CD14-positive monocyte (primary cell): ENCODE results near the gene FRMPD1. TPM values are rescaled to one million over a fixed set of nuclear protein-coding genes. Genes with fewer than 3 reads are reported as not detected.
A peak's percentile ranks its signal among the peaks of the same experiment; 100 is the strongest.

Experiments used
- DNase-seq, 3 donors: peaks; one replicate each; pipeline ENCODE4 v3.0.0-alpha.2; 2011 to 2022
- H2AFZ ChIP-seq: 2 replicates; pipeline ENCODE4 v1.6.0; 2012; ENCODE audit warnings: mild to moderate bottlenecking, low read depth, low read length, inconsistent platforms; ENCODE audit not compliant: insufficient read depth, poor library complexity, severe bottlenecking
- H3K27ac ChIP-seq, 2 donors: 1 replicate in 1 of 2; 2 replicates in 1 of 2; pipeline ENCODE4 v1.5.1; 2012 to 2013; ENCODE audit warnings: low read length in 2 of 2, control low read depth in 1 of 2, inconsistent platforms in 1 of 2, low read depth in 1 of 2, mild to moderate bottlenecking in 1 of 2
- H3K27me3 ChIP-seq, 2 donors: one replicate each; pipeline versions ENCODE4 v1.6.0 to v1.6.1; 2011 to 2013; ENCODE audit warnings: low read length in 2 of 2; ENCODE audit not compliant: control insufficient read depth in 2 of 2, insufficient read depth in 2 of 2
- H3K36me3 ChIP-seq, 2 donors: replicated peaks in 1 of 2; 1 replicate in 1 of 2; 2 replicates in 1 of 2; pipeline versions ENCODE4 v1.5.1 to v1.6.1; 2012 to 2013; ENCODE audit warnings: low read length in 2 of 2, control low read depth in 1 of 2, inconsistent platforms in 1 of 2, mild to moderate bottlenecking in 1 of 2; ENCODE audit not compliant: insufficient read depth in 2 of 2, control insufficient read depth in 1 of 2
- H3K4me1 ChIP-seq, 2 donors: 1 replicate in 1 of 2; 2 replicates in 1 of 2; pipeline versions ENCODE4 v1.5.1 to v1.6.1; 2012 to 2013; ENCODE audit warnings: low read length in 2 of 2, control low read depth in 1 of 2, inconsistent platforms in 1 of 2, mild to moderate bottlenecking in 1 of 2, moderate library complexity in 1 of 2; ENCODE audit not compliant: insufficient read depth in 2 of 2, control insufficient read depth in 1 of 2
- H3K4me2 ChIP-seq: replicated peaks from 2 replicates; pipeline ENCODE3; 2012; ENCODE audit warnings: low read length, moderate library complexity, mild to moderate bottlenecking; ENCODE audit not compliant: poor library complexity, severe bottlenecking; ENCODE audit errors: extremely low read depth
- H3K4me3 ChIP-seq, 3 experiments: fragments of 200-600 bp in 1 of 3; sonication (generic) in 1 of 3; replicated peaks in 1 of 3; 1 replicate in 2 of 3; 2 replicates in 1 of 3; pipeline ENCODE4 v1.5.1; 2011 to 2013; ENCODE audit warnings: low read length in 3 of 3, mild to moderate bottlenecking in 3 of 3, control low read depth in 2 of 3, low read depth in 2 of 3, inconsistent platforms in 1 of 3, moderate library complexity in 1 of 3
- H3K79me2 ChIP-seq: 2 replicates; pipeline ENCODE4 v1.6.0; 2012; ENCODE audit warnings: mild to moderate bottlenecking, control low read depth, inconsistent platforms, low read length, moderate library complexity; ENCODE audit not compliant: insufficient read depth
- H3K9ac ChIP-seq: 2 replicates; pipeline ENCODE4 v1.6.0; 2017; ENCODE audit warnings: low read length, mild to moderate bottlenecking; ENCODE audit not compliant: insufficient read depth, poor library complexity, severe bottlenecking
- H3K9me3 ChIP-seq, 2 donors: replicated peaks in 1 of 2; 1 replicate in 1 of 2; 2 replicates in 1 of 2; pipeline versions ENCODE4 v1.5.1 to v1.6.1; 2012 to 2013; ENCODE audit warnings: low read length in 2 of 2, control low read depth in 1 of 2; ENCODE audit not compliant: control insufficient read depth in 1 of 2, insufficient read depth in 1 of 2
- H4K20me1 ChIP-seq: 2 replicates; pipeline ENCODE4 v1.6.0; 2012; ENCODE audit warnings: mild to moderate bottlenecking, low read length, control low read depth, moderate library complexity; ENCODE audit not compliant: insufficient read depth
- H3K27ac Mint-ChIP-seq, 7 donors: one replicate each; pipeline ENCODE4 v1.8.0; 2020; ENCODE audit warnings: mild to moderate bottlenecking in 7 of 7, mixed read lengths in 7 of 7, moderate library complexity in 6 of 7, inconsistent platforms in 2 of 7
- H3K27me3 Mint-ChIP-seq, 3 donors: one replicate each; pipeline ENCODE4 v1.8.0; 2021 to 2022; ENCODE audit warnings: low read depth in 3 of 3, mild to moderate bottlenecking in 3 of 3, mixed read lengths in 3 of 3, moderate library complexity in 3 of 3, inconsistent platforms in 1 of 3
- H3K36me3 Mint-ChIP-seq, 2 donors: one replicate each; pipeline ENCODE4 v1.8.0; 2020; ENCODE audit warnings: mixed read lengths in 2 of 2, inconsistent platforms in 1 of 2, mild to moderate bottlenecking in 1 of 2
- H3K4me1 Mint-ChIP-seq: one replicate; pipeline ENCODE4 v1.8.0; 2020; ENCODE audit warnings: mild to moderate bottlenecking, mixed read lengths
- H3K4me3 Mint-ChIP-seq, 2 donors: one replicate each; pipeline ENCODE4 v1.8.0; 2020; ENCODE audit warnings: mild to moderate bottlenecking in 2 of 2, mixed read lengths in 2 of 2, moderate library complexity in 1 of 2
- H3K9me3 Mint-ChIP-seq, 7 donors: one replicate each; pipeline ENCODE4 v1.8.0; 2020 to 2022; ENCODE audit warnings: mixed read lengths in 7 of 7, mild to moderate bottlenecking in 6 of 7, moderate library complexity in 6 of 7, inconsistent platforms in 2 of 7
- whole genome bisulfite sequencing: methylation state at CpG from one replicate; pipeline ENCODE4 v1.1.5; 2013; ENCODE audit warnings: missing lambda C conversion rate; ENCODE audit not compliant: insufficient coverage; 5-methylcytosine and 5-hydroxymethylcytosine counted together
- intact Hi-C, 2 donors: fragments of 100-400 bp; cut with micrococcal nuclease; formaldehyde crosslinking; loops; one replicate each; pipeline versions ENCODE4 v1.15.0 to v1.15.1; 2023
- polyA plus RNA-seq, 3 donors: library from polyadenylated mRNA; depleted of rRNA in 1 of 3; unstranded in 2 of 3; stranded (reverse) in 1 of 3; fragments of 300-500 nt in 2 of 3; fragments of >200 nt in 1 of 3; fragmentation: Illumina TruSeq in 2 of 3; gene quantifications; 1 replicate in 2 of 3; 2 replicates in 1 of 3; pipeline ENCODE4 v1.2.3, GENCODE V29; 2012 to 2021
- TF ChIP-seq, protein P1 (sequence below): fragments of 200-600 bp; IDR thresholded peaks from one replicate; pipeline ENCODE4 v1.8.0; 2022; ENCODE audit warnings: antibody characterized with exemption, mild to moderate bottlenecking

FRMPD1 gene
- polyA plus RNA-seq, 3 donors, result 0.03 TPM; not detected in 2

DNA sequence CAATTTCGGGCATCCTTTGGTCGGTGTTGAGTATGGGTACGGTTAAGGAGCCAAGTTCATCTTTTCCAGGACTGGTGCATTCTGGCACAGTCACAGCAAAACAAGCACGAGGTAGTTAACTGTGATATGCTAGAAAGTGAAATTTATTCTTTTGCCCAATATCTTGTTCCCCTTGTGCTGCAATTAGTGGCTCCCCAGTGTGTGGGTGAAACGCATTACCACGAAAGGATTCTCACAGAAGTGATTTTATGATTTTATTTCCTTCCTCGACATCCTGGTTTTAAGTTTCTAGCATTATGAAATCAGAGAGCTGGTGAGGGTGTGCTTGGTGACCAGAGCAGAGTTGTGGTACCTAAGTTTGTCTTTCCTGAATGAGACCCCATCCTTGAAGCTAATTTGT is 1.5 kb downstream of the FRMPD1 start:
- Histone ChIP-seq H2AFZ (no peak overlapping the region), H3K4me2 (no peak overlapping the region), H3K27me3 (peaks cover 35 to 63% of the 10 kb centered on the region in 2 donors), H3K27ac (no peak overlapping the region), H3K36me3 (no peaks in the 10 kb centered on the region), H3K79me2 (no peaks in the 10 kb centered on the region), H3K4me3 (peak overlapping the region in 1 of 3 experiments; percentile 75), H4K20me1 (no peaks in the 10 kb centered on the region), H3K9ac (no peak overlapping the region), H3K4me1 (peaks cover 11 to 16% of the 10 kb centered on the region in 2 donors), H3K9me3 (peaks cover 0 to 17% of the 10 kb centered on the region in 2 donors)
- intact Hi-C loops, result no loop called here
- Mint-ChIP-seq H3K36me3 (peaks cover 3 to 4% of the 10 kb centered on the region in 2 donors), H3K4me3 (peak overlapping the region in 1 of 2 donors; percentile 86), H3K4me1 (peaks cover 20% of the 10 kb centered on the region), H3K9me3 (peaks cover 0 to 8% (median 3%) of the 10 kb centered on the region in 7 donors), H3K27me3 (peaks cover 52 to 63% (median 56%) of the 10 kb centered on the region in 3 donors), H3K27ac (no peak overlapping the region)
- 100% methylated on average over 3 of the region's 7 CpGs for WGBS
- TF ChIP-seq, protein P1, sequence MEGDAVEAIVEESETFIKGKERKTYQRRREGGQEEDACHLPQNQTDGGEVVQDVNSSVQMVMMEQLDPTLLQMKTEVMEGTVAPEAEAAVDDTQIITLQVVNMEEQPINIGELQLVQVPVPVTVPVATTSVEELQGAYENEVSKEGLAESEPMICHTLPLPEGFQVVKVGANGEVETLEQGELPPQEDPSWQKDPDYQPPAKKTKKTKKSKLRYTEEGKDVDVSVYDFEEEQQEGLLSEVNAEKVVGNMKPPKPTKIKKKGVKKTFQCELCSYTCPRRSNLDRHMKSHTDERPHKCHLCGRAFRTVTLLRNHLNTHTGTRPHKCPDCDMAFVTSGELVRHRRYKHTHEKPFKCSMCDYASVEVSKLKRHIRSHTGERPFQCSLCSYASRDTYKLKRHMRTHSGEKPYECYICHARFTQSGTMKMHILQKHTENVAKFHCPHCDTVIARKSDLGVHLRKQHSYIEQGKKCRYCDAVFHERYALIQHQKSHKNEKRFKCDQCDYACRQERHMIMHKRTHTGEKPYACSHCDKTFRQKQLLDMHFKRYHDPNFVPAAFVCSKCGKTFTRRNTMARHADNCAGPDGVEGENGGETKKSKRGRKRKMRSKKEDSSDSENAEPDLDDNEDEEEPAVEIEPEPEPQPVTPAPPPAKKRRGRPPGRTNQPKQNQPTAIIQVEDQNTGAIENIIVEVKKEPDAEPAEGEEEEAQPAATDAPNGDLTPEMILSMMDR, result no peak
- DNase-seq, result no peak

DNA sequence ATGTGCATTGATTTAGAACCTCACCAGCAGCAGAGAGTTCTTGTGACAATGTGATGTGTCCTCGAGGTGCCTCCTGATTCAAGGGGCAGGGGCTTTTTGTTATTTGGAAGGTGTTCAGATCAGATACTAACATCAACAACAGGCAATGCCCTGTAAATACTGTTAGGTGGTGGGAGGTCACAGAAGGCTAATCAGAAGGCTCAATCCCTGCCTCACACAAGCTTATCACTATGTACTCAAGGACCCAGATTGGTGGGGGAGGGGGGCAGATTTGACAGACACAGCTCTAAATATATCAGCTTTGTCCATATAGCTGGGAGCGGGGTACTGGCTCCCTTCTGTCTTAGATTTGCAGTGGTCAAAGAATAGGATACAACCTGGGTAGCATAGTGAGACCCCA is 2.6 kb downstream of the FRMPD1 start:
- peaks cover 0 to 17% of the 10 kb centered on the region in 2 donors for H3K9me3 ChIP-seq
- no peak overlapping the region for H3K4me3 ChIP-seq
- no peaks in the 10 kb centered on the region for H3K79me2 ChIP-seq
- peaks cover 11 to 16% of the 10 kb centered on the region in 2 donors for H3K4me1 ChIP-seq
- Mint-ChIP-seq H3K36me3 (peaks cover 3 to 4% of the 10 kb centered on the region in 2 donors), H3K9me3 (peaks cover 0 to 8% (median 3%) of the 10 kb centered on the region in 7 donors), H3K27me3 (peaks cover 50 to 57% (median 55%) of the 10 kb centered on the region in 3 donors), H3K4me3 (peak overlapping the region in 1 of 2 donors; percentile 86), H3K27ac (no peak overlapping the region), H3K4me1 (peaks cover 20% of the 10 kb centered on the region)
- no CpG with 5 or more reads among the region's 2 CpGs for WGBS
- H4K20me1 ChIP-seq, result no peaks in the 10 kb centered on the region
- H3K27ac ChIP-seq, result no peak overlapping the region
- intact Hi-C loops, result no loop called here
- H3K27me3 ChIP-seq, result peaks cover 32 to 56% of the 10 kb centered on the region in 2 donors
- H2AFZ ChIP-seq, result no peak overlapping the region
- H3K36me3 ChIP-seq, result no peaks in the 10 kb centered on the region
- TF ChIP-seq, protein P1, result no peak
- no peak for DNase-seq
- H3K4me2 ChIP-seq, result no peak overlapping the region
- H3K9ac ChIP-seq, result no peak overlapping the region
